Hepatocyte (in vitro differentiated cells): ENCODE data around the gene HFE.

Experiments
- CTCF ChIP-seq: fragments of 200-600 bp; sonication (generic); IDR thresholded peaks from 2 replicates; pipeline ENCODE4 v1.5.1; 2016; ENCODE audit warnings: antibody characterized with exemption, mild to moderate bottlenecking; ENCODE audit not compliant: poor library complexity
- EZH2 ChIP-seq: fragments of 200-600 bp; sonication (generic); IDR thresholded peaks from 2 replicates; pipeline ENCODE4 v1.6.1; 2016; ENCODE audit warnings: antibody characterized with exemption, mild to moderate bottlenecking, borderline replicate concordance
- EZH2phosphoT487 ChIP-seq: fragments of 200-600 bp; sonication (generic); IDR thresholded peaks from one replicate; pipeline ENCODE4 v1.6.1; 2018; ENCODE audit warnings: antibody characterized with exemption, mild to moderate bottlenecking, low read depth, moderate library complexity; ENCODE audit not compliant: unreplicated experiment, severe bottlenecking

- TF ChIP-seq EZH2 (no peak), CTCF (no peak), EZH2phosphoT487 (no peak)
These were observed 33.0 kb upstream of the HFE start for GRCh38 chr6:26053992-26054780.
